AML-193 (cell line): ENCODE measurements around the gene ANO9.
"Not testable (repeated sequence)": the region's sequence is repeated elsewhere in the genome, so short reads cannot be mapped to it uniquely, and the experiment has no call there.

Experiments used
- DNase-seq, 2 experiments: peaks; one replicate each; lab custom pipeline; 2025; lab: John Stamatoyannopoulos, UW

ANO9 gene

GRCh38 chr11:451738-452137, 9.9 kb upstream of the ANO9 start:
- DNase-seq: no peak

- DNase-seq: peak; percentile 37 to 69
Measured at GRCh38 chr11:450809-451451, 9.1 kb upstream of the ANO9 start.

GRCh38 chr11:449889-450808, 8.3 kb upstream of the ANO9 start, which contains the start of gene PTDSS2:
Gene PTDSS2 (plus strand): TSS chr11:450279. CDS start chr11:450456, 177 bp downstream.
- peak; percentile 85 to 91 for DNase-seq

GRCh38 chr11:447923-448731, 6.3 kb upstream of the ANO9 start:
- DNase-seq: peak; percentile 78 to 81

- DNase-seq: no peak
Measured at GRCh38 chr11:446891-447290, 5.1 kb upstream of the ANO9 start.

GRCh38 chr11:445765-446588, 4.2 kb upstream of the ANO9 start:
- no peak for DNase-seq

- DNase-seq: no peak
Measured at GRCh38 chr11:444396-445144, 2.8 kb upstream of the ANO9 start.

GRCh38 chr11:443542-444199, 1.9 kb upstream of the ANO9 start:
- DNase-seq: no peak

GRCh38 chr11:442611-443081, 835 bp upstream of the ANO9 start:
- DNase-seq: no peak

- DNase-seq: no peak
Measured at GRCh38 chr11:441043-441417, 781 bp downstream of the ANO9 start.

GRCh38 chr11:440065-441042, 1.5 kb downstream of the ANO9 start:
- no peak for DNase-seq

GRCh38 chr11:439315-440064, 2.3 kb downstream of the ANO9 start:
- no peak for DNase-seq

- no peak for DNase-seq
Measured at GRCh38 chr11:438101-438844, 3.5 kb downstream of the ANO9 start.

GRCh38 chr11:437228-437870, 4.5 kb downstream of the ANO9 start:
- no peak for DNase-seq

GRCh38 chr11:434999-435740, 6.6 kb downstream of the ANO9 start:
- DNase-seq: not testable (repeated sequence)

GRCh38 chr11:434496-434895, 7.3 kb downstream of the ANO9 start:
- DNase-seq: no peak
